Kidney (tissue), 14 donors: ENCODE measurements around the gene HPCAL1. TPM values are rescaled to one million over a fixed set of nuclear protein-coding genes. Genes with fewer than 3 reads are reported as not detected.
A peak's percentile ranks its signal among the peaks of the same experiment; 100 is the strongest.

Experiments used
- DNase-seq, 5 donors: peaks; one replicate each; pipeline ENCODE4 v3.0.0-alpha.2; 2013 to 2020
- FAIRE-seq: peaks from 2 replicates; lab custom pipeline; 2012; peaks lifted over from hg19 to GRCh38; lab: Jason Lieb, UNC
- H3K27ac ChIP-seq, 2 donors: one replicate each; pipeline ENCODE4 v1.7.0; 2013; ENCODE audit warnings: low read depth in 2 of 2, low read length in 2 of 2, inconsistent platforms in 1 of 2
- H3K27me3 ChIP-seq: one replicate; pipeline ENCODE4 v1.7.1; 2013; ENCODE audit warnings: low read length, inconsistent platforms; ENCODE audit not compliant: control insufficient read depth, insufficient read depth
- H3K36me3 ChIP-seq, 3 donors: one replicate each; pipeline versions ENCODE4 v1.7.0 to v1.7.1; 2013; ENCODE audit warnings: low read length in 3 of 3, control low read depth in 1 of 3, inconsistent platforms in 1 of 3; ENCODE audit not compliant: insufficient read depth in 3 of 3, control insufficient read depth in 2 of 3
- H3K4me1 ChIP-seq, 3 donors: one replicate each; pipeline versions ENCODE4 v1.7.0 to v1.7.1; 2013; ENCODE audit warnings: low read length in 3 of 3, inconsistent platforms in 1 of 3, low read depth in 1 of 3; ENCODE audit not compliant: control insufficient read depth in 2 of 3, insufficient read depth in 2 of 3
- H3K4me3 ChIP-seq, 3 donors: one replicate each; pipeline versions ENCODE4 v1.7.0 to v1.8.1; 2013; ENCODE audit warnings: low read length in 3 of 3, control low read depth in 1 of 3, inconsistent platforms in 1 of 3
- H3K9ac ChIP-seq, 3 donors: one replicate each; pipeline versions ENCODE4 v1.7.0 to v1.7.1; 2013; ENCODE audit warnings: low read length in 3 of 3, control low read depth in 1 of 3, inconsistent platforms in 1 of 3
- H3K9me3 ChIP-seq, 3 donors: one replicate each; pipeline versions ENCODE4 v1.7.0 to v1.7.1; 2013; ENCODE audit warnings: low read length in 3 of 3, control low read depth in 1 of 3, inconsistent platforms in 1 of 3; ENCODE audit not compliant: control insufficient read depth in 2 of 3, insufficient read depth in 1 of 3
- intact Hi-C: fragments of 100-400 bp; cut with DNase I; formaldehyde crosslinking; loops from one replicate; pipeline ENCODE4 v1.11.1; 2022
- polyA plus RNA-seq: library from polyadenylated mRNA; stranded (reverse); fragments of 350-450 nt; fragmentation: Illumina TruSeq; extraction: RNeasy Lipid Tissue Mini Kit (QIAGEN cat#74804); gene quantifications from one replicate; pipeline ENCODE4 v1.2.3, GENCODE V29; 2014; ENCODE audit warnings: low read depth, low replicate concordance; ENCODE audit not compliant: insufficient read depth
- total RNA-seq: library from RNA; stranded (reverse); fragmentation: NEBNext Ultra II Directional; extraction: Animal tissue kit (Norgen Biotek cat#: 25700); gene quantifications from one replicate; pipeline ENCODE4 v1.2.1, GENCODE V29; 2021
- TF ChIP-seq, protein P1 (sequence below): IDR thresholded peaks from 3 replicates; pipeline ENCODE4 v1.5.1; 2012; ENCODE audit warnings: mild to moderate bottlenecking, moderate library complexity, borderline replicate concordance; ENCODE audit not compliant: insufficient read depth; ENCODE audit errors: extremely low read depth
- donor health status: control.
- donor health status: control.
- donor health status: control.
- donor health status: control.
- donor health status: control.
- donor health status: DM: yes; HTN: yes; CAD: no.
- donor health status: Normal renal cell carcinoma (clear cell type).

HPCAL1 gene
- total and polyA plus RNA-seq, 2 donors from 2014 or later = 47.3 to 121 TPM

GRCh38 chr2:10449486-10449831 lies 146.8 kb downstream of the HPCAL1 start:
- TF ChIP-seq, protein P1, sequence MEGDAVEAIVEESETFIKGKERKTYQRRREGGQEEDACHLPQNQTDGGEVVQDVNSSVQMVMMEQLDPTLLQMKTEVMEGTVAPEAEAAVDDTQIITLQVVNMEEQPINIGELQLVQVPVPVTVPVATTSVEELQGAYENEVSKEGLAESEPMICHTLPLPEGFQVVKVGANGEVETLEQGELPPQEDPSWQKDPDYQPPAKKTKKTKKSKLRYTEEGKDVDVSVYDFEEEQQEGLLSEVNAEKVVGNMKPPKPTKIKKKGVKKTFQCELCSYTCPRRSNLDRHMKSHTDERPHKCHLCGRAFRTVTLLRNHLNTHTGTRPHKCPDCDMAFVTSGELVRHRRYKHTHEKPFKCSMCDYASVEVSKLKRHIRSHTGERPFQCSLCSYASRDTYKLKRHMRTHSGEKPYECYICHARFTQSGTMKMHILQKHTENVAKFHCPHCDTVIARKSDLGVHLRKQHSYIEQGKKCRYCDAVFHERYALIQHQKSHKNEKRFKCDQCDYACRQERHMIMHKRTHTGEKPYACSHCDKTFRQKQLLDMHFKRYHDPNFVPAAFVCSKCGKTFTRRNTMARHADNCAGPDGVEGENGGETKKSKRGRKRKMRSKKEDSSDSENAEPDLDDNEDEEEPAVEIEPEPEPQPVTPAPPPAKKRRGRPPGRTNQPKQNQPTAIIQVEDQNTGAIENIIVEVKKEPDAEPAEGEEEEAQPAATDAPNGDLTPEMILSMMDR = no peak
- H3K36me3 ChIP-seq = peaks cover 2 to 4% (median 4%) of the 10 kb centered on the region in 3 donors
- H3K4me3 ChIP-seq = peak overlapping the region in 2 of 3 donors; percentile 56 to 76
- H3K9me3 ChIP-seq = no peaks in the 10 kb centered on the region
- no peaks in the 10 kb centered on the region for H3K27me3 ChIP-seq
- no peak for DNase-seq
- peak overlapping the region; percentile 0 to 29 for H3K27ac ChIP-seq
- no peak for FAIRE-seq
- peak overlapping the region in 1 of 3 donors; percentile 84 for H3K9ac ChIP-seq
- H3K4me1 ChIP-seq = peaks cover 2 to 11% (median 10%) of the 10 kb centered on the region in 3 donors
- intact Hi-C loops = no loop called here

GRCh38 chr2:10449838-10450691 lies 147.4 kb downstream of the HPCAL1 start:
- Histone ChIP-seq H3K9me3 (no peaks in the 10 kb centered on the region), H3K4me1 (peaks cover 2 to 10% (median 9%) of the 10 kb centered on the region in 3 donors), H3K27me3 (no peaks in the 10 kb centered on the region), H3K36me3 (no peaks in the 10 kb centered on the region), H3K4me3 (peak overlapping the region in 2 of 3 donors; percentile 56 to 76), H3K27ac (peak overlapping the region; percentile 29 to 34), H3K9ac (no peak overlapping the region)
- intact Hi-C loops = no loop called here
- TF ChIP-seq, protein P1 = no peak
- FAIRE-seq (no peak), DNase-seq (no peak)

GRCh38 chr2:10451819-10452218 lies 149.1 kb downstream of the HPCAL1 start:
- DNase-seq (no peak), FAIRE-seq (no peak)
- H3K9me3 ChIP-seq = no peaks in the 10 kb centered on the region
- peaks cover 2 to 10% (median 4%) of the 10 kb centered on the region in 3 donors for H3K4me1 ChIP-seq
- intact Hi-C loops = no loop called here
- no peaks in the 10 kb centered on the region for H3K36me3 ChIP-seq
- peak overlapping the region in 1 of 2 donors; percentile 3 for H3K27ac ChIP-seq
- H3K4me3 ChIP-seq = no peak overlapping the region
- TF ChIP-seq, protein P1 = no peak
- H3K9ac ChIP-seq = no peak overlapping the region
- no peaks in the 10 kb centered on the region for H3K27me3 ChIP-seq
